Effector CD4-positive, alpha-beta T cell (primary cell): Measurements from ENCODE around the gene HACD4.

Source experiments
- DNase-seq: peaks from one replicate; pipeline ENCODE4 v3.0.0-alpha.2; 2020

Gene HACD4

GRCh38 chr9:20962536-20963225 lies 68.8 kb downstream of the HACD4 start:
- DNase-seq: no peak

GRCh38 chr9:20950707-20951106 lies 80.7 kb downstream of the HACD4 start:
- DNase-seq: no peak
